OCI-LY7 (cell line): Measurements from ENCODE around the gene SAFB2. TPM values are rescaled to one million over a fixed set of nuclear protein-coding genes. Genes with fewer than 3 reads are reported as not detected.

Experiments
- BruUV-seq: library from RNA; stranded (reverse); fragments of 400-500 nt; replicated peaks from 2 replicates; lab custom pipeline; 2021; lab: Mats Ljungman, UMichigan
- CTCF ChIA-PET: fragments of 300-600 bp; sonication (Branson Sonifier 250); formaldehyde crosslinking; loops from one replicate; lab custom pipeline; 2022; ENCODE audit warnings: antibody characterized with exemption; ENCODE audit not compliant: unreplicated experiment; lab: Charles Lee
- POLR2A ChIA-PET: fragments of 300-600 bp; sonication (Branson Sonifier 250); formaldehyde crosslinking; loops from one replicate; lab custom pipeline; 2022; ENCODE audit warnings: antibody characterized with exemption; lab: Charles Lee
- DNase-seq: peaks from one replicate; pipeline ENCODE4 v3.0.0-alpha.2; 2015; ENCODE audit warnings: low spot score
- H2AFZ ChIP-seq: fragments of 200-600 bp; sonication (generic), shearing (Covaris generic); 2 replicates; pipeline ENCODE4 v1.6.1; 2014; ENCODE audit warnings: mild to moderate bottlenecking, antibody characterized with exemption, low read length, moderate library complexity
- H3K27ac ChIP-seq: fragments of 200-600 bp; sonication (generic); 2 replicates; pipeline ENCODE4 v1.5.1; 2014; ENCODE audit warnings: mixed run types, low read depth, mild to moderate bottlenecking, moderate library complexity, low read length, inconsistent platforms; ENCODE audit not compliant: poor library complexity, severe bottlenecking
- H3K36me3 ChIP-seq: fragments of 200-600 bp; sonication (generic); 2 replicates; pipeline ENCODE4 v1.6.1; 2014; ENCODE audit warnings: mild to moderate bottlenecking, antibody characterized with exemption, low read length, moderate library complexity, mixed read lengths; ENCODE audit not compliant: insufficient read depth
- H3K4me1 ChIP-seq: fragments of 200-600 bp; sonication (generic); 2 replicates; pipeline ENCODE4 v1.5.1; 2014; ENCODE audit warnings: mild to moderate bottlenecking, low read length; ENCODE audit not compliant: insufficient read depth, poor library complexity, severe bottlenecking
- H3K4me2 ChIP-seq: fragments of 200-600 bp; sonication (generic); 2 replicates; pipeline ENCODE4 v1.6.1; 2014; ENCODE audit warnings: mild to moderate bottlenecking, low read length
- H3K4me3 ChIP-seq: fragments of 200-600 bp; sonication (generic); 2 replicates; pipeline ENCODE4 v1.5.1; 2014; ENCODE audit warnings: mild to moderate bottlenecking, low read depth, low read length; ENCODE audit not compliant: poor library complexity, severe bottlenecking
- H3K79me2 ChIP-seq: fragments of 200-600 bp; sonication (generic); 2 replicates; pipeline ENCODE4 v1.6.1; 2016; ENCODE audit warnings: low read depth, mild to moderate bottlenecking, low read length, moderate library complexity, mixed read lengths; ENCODE audit not compliant: insufficient read depth
- H3K9me2 ChIP-seq: fragments of 200-600 bp; sonication (generic); 2 replicates; pipeline ENCODE4 v1.6.1; 2016; ENCODE audit warnings: mild to moderate bottlenecking, low read length, mixed read lengths; ENCODE audit not compliant: insufficient read depth
- H3K9me3 ChIP-seq: fragments of 200-600 bp; sonication (generic); 2 replicates; pipeline ENCODE4 v1.6.1; 2014; ENCODE audit warnings: mild to moderate bottlenecking, mixed run types, low read length, mixed read lengths
- H4K20me1 ChIP-seq: fragments of 200-600 bp; sonication (generic); 2 replicates; pipeline ENCODE4 v1.6.1; 2014; ENCODE audit warnings: mild to moderate bottlenecking, antibody characterized with exemption, low read length, moderate library complexity, mixed read lengths; ENCODE audit not compliant: insufficient read depth
- CTCF ChIP-seq: fragments of 200-600 bp; sonication (generic); conservative IDR thresholded peaks from 2 replicates; pipeline ENCODE4 v1.5.1; 2014; ENCODE audit warnings: mild to moderate bottlenecking, antibody characterized with exemption, low read length, moderate library complexity, mixed read lengths
- EZH2phosphoT487 ChIP-seq: fragments of 200-600 bp; sonication (generic); IDR thresholded peaks from 2 replicates; pipeline ENCODE4 v1.6.1; 2018; ENCODE audit warnings: low read depth, borderline replicate concordance, mild to moderate bottlenecking, mixed run types, antibody characterized with exemption, low read length, moderate library complexity, mixed read lengths
- intact Hi-C: fragments of 100-400 bp; cut with micrococcal nuclease; formaldehyde crosslinking; loops from one replicate; pipeline ENCODE4 v1.10.0; 2022; ENCODE audit not compliant: unreplicated experiment
- total RNA-seq, 2 experiments: library from RNA; depleted of rRNA in 1 of 2; stranded (reverse); fragments of >200 nt in 1 of 2; shearing (Covaris generic) in 1 of 2; gene quantifications; 2 replicates each; pipeline ENCODE4 v1.2.3, GENCODE V29; 2014 to 2022

SAFB2 gene
- total RNA-seq, 2 experiments from 2014 or later, result 52.8 to 111 TPM

GRCh38 chr19:5557691-5558090, 64.9 kb downstream of the SAFB2 start:
- no peaks in the 10 kb centered on the region for H3K4me1 ChIP-seq
- no peaks in the 10 kb centered on the region for H4K20me1 ChIP-seq
- DNase-seq, result no peak
- ChIA-PET CTCF (no interaction called here), POLR2A (no interaction called here)
- no peaks in the 10 kb centered on the region for H3K9me3 ChIP-seq
- H3K27ac ChIP-seq, result no peak overlapping the region
- no peak overlapping the region for H3K4me3 ChIP-seq
- H3K9me2 ChIP-seq, result no peaks in the 10 kb centered on the region
- H3K4me2 ChIP-seq, result no peak overlapping the region
- intact Hi-C loops, result no loop called here
- TF ChIP-seq EZH2phosphoT487 (no peak), CTCF (no peak)
- H3K79me2 ChIP-seq, result no peaks in the 10 kb centered on the region
- no peak overlapping the region for H2AFZ ChIP-seq
- no TSS peak for BruUV-seq
- no peaks in the 10 kb centered on the region for H3K36me3 ChIP-seq

- Histone ChIP-seq H3K4me3 (no peak overlapping the region), H3K9me2 (no peaks in the 10 kb centered on the region), H3K4me2 (no peak overlapping the region), H4K20me1 (no peaks in the 10 kb centered on the region), H3K9me3 (no peaks in the 10 kb centered on the region), H2AFZ (no peak overlapping the region), H3K36me3 (no peaks in the 10 kb centered on the region), H3K4me1 (no peaks in the 10 kb centered on the region), H3K27ac (no peak overlapping the region), H3K79me2 (no peaks in the 10 kb centered on the region)
- BruUV-seq, result no TSS peak
- POLR2A ChIA-PET, result no interaction called here
- no peak for DNase-seq
- TF ChIP-seq CTCF, result no peak
- TF ChIP-seq EZH2phosphoT487, result no peak
- intact Hi-C loops, result no loop called here
- CTCF ChIA-PET, result no interaction called here
Measured at GRCh38 chr19:5554828-5555227, 67.7 kb downstream of the SAFB2 start.

GRCh38 chr19:5553892-5554291, 68.7 kb downstream of the SAFB2 start:
- Histone ChIP-seq H2AFZ (no peak overlapping the region), H3K27ac (no peak overlapping the region), H3K4me2 (no peak overlapping the region), H3K4me3 (no peak overlapping the region), H3K36me3 (no peaks in the 10 kb centered on the region), H3K9me3 (no peaks in the 10 kb centered on the region), H3K79me2 (no peaks in the 10 kb centered on the region), H4K20me1 (no peaks in the 10 kb centered on the region), H3K9me2 (no peaks in the 10 kb centered on the region), H3K4me1 (no peaks in the 10 kb centered on the region)
- intact Hi-C loops, result no loop called here
- ChIA-PET POLR2A (no interaction called here), CTCF (no interaction called here)
- DNase-seq, result no peak
- no peak for TF ChIP-seq EZH2phosphoT487
- TF ChIP-seq CTCF, result no peak
- no TSS peak for BruUV-seq
